Mammary epithelial cell (primary cell): Measurements from ENCODE around the gene PTPN13.

Experiments
- CTCF ChIP-seq, 2 donors: IDR thresholded peaks in 1 of 2; conservative IDR thresholded peaks in 1 of 2; 2 replicates each; pipeline ENCODE4 v1.5.1; 2011 to 2012; ENCODE audit warnings: inconsistent platforms in 2 of 2, low read length in 2 of 2, mild to moderate bottlenecking in 2 of 2, control low read depth in 1 of 2, low read depth in 1 of 2; ENCODE audit not compliant: insufficient read depth in 1 of 2; ENCODE audit errors: extremely low read depth in 1 of 2
- EZH2 ChIP-seq: IDR thresholded peaks from 2 replicates; pipeline ENCODE4 v1.6.1; 2012; ENCODE audit warnings: low read length, inconsistent platforms, borderline replicate concordance

GRCh38 chr4:86587381-86588140, 6.6 kb upstream of the PTPN13 start:
- TF ChIP-seq CTCF (conservative IDR thresholded peaks at IDR 0.05 in 1 of 2, IDR thresholded peaks at IDR 0.05 in 1 of 2; ENCODE audit: extremely low read depth in 1 of 2, insufficient read depth in 1 of 2, low read depth in 1 of 2, low read length in 2 of 2) (no peak), EZH2 (no peak)
